ENCODE data around the gene CCDC57. TPM values are rescaled to one million over a fixed set of nuclear protein-coding genes. Genes with fewer than 3 reads are reported as not detected.

The CCDC57 gene
- polyA plus RNA-seq, 4 donors, result 33.4 to 79.9 (median 43.5) TPM

DNA sequence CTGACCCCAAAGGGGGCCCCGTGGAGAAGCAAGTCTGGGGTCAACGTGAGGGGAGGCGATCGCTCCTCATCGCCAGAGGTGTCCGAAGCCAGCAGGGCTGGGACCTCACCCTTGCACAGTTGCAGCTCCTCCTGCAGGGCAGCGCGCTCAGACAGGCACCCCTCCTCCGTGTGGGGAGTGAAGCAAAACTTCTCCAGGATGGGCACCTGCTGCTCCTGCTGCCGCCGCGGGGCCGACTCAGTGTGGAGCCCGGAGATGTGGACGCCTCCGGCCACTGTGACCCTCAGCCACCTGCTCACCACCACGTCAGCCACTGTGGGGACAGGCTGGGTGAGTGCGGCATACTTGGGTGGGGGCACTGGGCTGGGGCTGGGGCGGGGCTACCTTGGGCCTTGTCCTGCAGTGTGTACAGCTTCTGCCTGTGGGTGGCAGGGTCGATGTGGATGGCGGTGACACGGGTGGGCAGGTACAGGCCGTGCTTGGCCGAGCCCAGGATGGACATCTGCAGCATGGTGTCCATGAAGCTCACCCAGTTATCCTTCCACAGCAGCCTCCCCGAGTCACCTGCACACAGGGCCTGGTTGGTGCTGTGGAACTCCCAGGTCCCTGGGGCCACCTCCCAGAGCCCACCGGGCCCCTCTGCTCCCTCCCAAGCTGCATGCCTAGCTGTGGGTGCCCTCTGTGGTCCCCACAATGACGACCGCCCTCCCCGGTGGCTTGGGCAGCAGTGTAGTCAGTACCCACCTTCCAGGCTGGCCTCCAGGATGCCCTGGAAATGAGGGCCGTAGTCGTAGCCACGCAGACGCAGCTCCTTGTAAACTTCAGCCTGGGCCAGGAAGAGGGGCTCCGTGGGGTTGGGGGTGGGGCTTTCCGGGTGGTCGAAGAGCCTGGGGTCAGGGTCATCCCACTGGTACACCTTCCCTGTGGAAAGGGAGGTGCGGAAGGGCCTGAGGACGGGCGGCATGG is 125.4 kb downstream of the CCDC57 start:
- DNase-seq (ENCODE audit: low read depth in 4 of 4, low spot score in 3 of 4), result no peak

GRCh38 chr17:82085931-82086764 is 126.5 kb downstream of the CCDC57 start:
- no peak for DNase-seq (ENCODE audit: low read depth in 4 of 4, low spot score in 3 of 4)

DNA sequence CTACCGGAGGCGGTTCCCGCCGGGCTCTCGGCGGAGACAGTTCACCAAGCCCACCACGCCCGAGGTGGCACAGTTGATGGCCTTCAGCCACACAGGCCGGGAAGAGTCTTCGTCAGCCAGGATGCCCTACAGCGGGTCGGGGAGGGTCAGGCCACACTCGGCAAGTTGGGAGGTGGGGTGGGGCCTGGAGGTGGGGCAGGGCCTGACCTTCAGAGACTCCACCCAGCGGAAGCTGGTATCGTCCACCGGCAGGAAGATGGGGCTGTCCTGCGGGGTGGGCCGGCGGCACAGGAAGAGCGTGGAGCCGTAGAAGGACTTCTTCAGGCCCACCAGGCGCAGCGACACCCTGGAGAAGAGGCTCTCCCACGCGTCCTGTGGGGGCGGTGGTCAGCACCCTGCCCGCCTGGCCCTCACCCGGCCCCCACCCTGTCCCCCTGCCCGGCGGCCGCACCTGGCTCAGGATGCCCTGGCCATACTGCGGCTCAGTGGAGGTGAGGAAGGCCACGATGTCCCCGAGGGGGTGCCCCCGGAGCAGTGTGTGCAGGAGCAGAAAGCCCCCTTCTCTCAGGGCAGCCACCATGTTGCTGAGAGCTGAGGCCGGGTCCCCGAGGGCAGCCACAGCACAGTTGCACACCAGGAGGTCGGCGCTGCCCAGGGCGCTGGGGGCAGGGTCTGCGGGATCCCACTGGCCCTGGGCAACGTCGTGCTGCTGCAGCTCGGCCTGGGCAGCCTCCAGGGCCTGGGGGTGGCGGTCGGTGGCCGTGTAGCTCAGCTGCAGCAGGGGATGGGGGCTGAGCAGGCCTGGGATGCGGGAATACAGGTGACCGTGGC is 127.4 kb downstream of the CCDC57 start:
- DNase-seq (ENCODE audit: low read depth in 4 of 4, low spot score in 3 of 4), result no peak

DNA sequence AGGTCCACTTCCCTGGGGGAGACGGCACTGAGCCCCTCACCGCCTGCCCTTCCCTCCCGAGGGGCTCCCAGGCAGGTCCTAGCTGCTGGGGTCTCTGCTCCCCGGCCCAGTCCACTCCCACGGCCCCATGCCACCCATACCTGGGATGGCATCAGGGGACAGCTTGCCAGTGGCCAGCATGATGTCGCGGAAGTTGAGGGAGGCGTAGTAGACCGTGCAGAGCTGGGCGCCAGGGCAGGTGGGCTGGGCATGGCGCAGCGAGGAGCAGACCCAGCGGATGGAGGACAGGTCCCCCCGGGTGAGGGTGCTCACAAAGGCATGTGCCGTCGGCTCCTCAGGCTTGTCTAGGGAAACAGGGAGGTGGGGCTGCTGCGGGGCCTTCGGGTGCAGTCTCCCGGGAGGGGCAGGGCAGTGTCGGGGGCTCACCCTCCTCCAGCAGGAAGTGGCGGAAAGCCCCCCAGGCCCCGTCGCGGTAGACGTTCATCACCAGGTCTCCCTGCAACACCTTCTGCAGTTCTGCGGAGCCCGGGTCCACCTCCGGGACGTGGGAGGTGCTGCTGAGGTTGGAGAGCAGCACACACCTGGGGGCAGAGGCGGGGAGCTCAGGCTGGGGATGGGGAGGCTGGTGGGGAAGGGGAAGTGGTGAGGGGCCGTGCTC is 128.1 kb downstream of the CCDC57 start:
- DNase-seq (ENCODE audit: low read depth in 4 of 4, low spot score in 3 of 4), result no peak

DNA sequence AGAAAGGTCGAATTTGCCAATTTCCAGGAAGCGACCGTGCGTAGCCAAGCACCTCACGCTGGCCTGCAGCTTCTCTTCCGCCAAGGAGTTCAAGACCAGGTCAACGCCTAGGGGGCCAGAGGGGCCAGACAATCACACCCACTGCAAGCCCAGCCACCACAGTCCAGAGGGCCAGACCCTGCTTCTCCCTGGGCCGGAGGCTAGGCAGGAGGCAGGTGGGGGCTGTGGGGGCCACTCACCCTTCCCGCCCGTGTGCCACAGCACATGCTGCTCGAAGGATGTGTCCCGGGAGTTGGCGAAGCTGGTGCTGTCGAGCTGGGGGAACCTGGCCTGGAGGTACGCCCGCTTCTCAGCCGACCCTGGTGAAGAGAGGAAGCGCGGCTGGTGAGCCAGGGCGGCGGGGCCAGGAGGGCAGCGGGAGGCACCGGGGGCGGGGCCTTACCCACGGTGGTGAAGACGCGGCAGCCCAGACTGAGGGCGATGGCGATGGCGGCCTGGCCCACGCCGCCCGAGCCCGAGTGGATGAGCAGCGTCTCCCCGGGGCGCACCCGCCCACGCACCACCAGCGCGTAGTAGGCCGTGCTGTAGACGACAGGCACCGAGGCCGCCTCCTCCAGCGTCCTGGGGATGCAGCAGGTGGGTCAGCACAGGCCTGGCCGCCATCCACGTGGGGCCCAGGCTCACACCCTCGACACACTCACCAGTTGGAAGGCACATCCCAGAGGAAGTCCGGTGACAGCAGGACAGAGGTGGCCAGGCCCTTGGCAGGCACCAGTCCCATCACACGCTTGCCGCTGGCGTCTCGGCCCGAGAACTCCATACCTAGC is 128.9 kb downstream of the CCDC57 start:
- no peak for DNase-seq (ENCODE audit: low read depth in 4 of 4, low spot score in 3 of 4)

DNA sequence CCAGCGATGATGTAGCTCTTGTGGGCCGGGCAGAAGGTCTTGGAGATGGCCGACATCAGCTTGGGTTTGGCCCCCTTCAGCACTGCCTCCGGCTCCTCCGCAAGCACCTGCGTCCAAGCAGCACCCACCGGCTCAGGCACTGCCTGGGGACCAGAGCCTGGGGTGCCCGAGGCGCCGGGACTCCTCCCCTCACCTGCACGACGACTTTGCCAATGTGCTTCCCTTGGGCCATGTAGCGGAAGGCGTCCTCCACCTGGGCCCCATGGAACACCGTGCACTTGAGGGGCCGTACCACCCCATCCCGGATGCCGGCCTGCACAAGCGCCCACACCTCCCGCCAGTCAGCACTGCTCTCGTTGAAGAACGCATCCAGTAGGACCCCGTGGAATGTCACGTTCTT is 129.6 kb downstream of the CCDC57 start:
- no peak for DNase-seq (ENCODE audit: low read depth in 4 of 4, low spot score in 3 of 4)

GRCh38 chr17:82082456-82082855 is 130.2 kb downstream of the CCDC57 start:
- no peak for DNase-seq (ENCODE audit: low read depth in 4 of 4, low spot score in 3 of 4)

DNA sequence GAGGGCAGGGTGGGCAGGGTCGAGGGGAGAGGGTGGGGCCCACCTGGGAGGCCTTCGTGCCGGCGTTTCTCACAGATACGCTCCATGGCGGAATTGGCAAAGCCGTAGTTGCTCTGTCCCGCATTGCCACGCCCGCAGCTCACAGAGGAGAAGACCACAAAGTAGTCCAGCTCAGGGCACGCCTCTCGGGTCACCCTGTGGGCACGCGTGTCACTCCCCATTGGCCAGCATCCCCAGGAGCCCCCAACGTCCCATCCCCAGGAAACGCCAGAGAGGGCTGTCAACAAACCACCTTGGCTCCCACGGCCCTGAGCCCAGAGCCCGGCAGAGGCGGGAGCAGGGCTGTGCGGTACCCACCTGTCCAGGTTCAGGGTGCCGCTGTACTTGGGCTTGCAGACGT is 130.7 kb downstream of the CCDC57 start:
- no peak for DNase-seq (ENCODE audit: low read depth in 4 of 4, low spot score in 3 of 4)

GRCh38 chr17:82081546-82081945 is 131.1 kb downstream of the CCDC57 start:
- no peak for DNase-seq (ENCODE audit: low read depth in 4 of 4, low spot score in 3 of 4)

GRCh38 chr17:82080789-82081464 is 131.7 kb downstream of the CCDC57 start:
- no peak for DNase-seq (ENCODE audit: low read depth in 4 of 4, low spot score in 3 of 4)

GRCh38 chr17:82080048-82080788 is 132.4 kb downstream of the CCDC57 start:
- DNase-seq (ENCODE audit: low read depth in 4 of 4, low spot score in 3 of 4), result no peak

GRCh38 chr17:82079001-82079677 is 133.5 kb downstream of the CCDC57 start:
- no peak for DNase-seq (ENCODE audit: low read depth in 4 of 4, low spot score in 3 of 4)

- DNase-seq (ENCODE audit: low read depth in 4 of 4, low spot score in 3 of 4), result no peak
These were observed 134.2 kb downstream of the CCDC57 start for GRCh38 chr17:82078433-82078832.

- DNase-seq (ENCODE audit: low read depth in 4 of 4, low spot score in 3 of 4), result no peak
These were observed 134.9 kb downstream of the CCDC57 start for GRCh38 chr17:82077617-82078358.

DNA sequence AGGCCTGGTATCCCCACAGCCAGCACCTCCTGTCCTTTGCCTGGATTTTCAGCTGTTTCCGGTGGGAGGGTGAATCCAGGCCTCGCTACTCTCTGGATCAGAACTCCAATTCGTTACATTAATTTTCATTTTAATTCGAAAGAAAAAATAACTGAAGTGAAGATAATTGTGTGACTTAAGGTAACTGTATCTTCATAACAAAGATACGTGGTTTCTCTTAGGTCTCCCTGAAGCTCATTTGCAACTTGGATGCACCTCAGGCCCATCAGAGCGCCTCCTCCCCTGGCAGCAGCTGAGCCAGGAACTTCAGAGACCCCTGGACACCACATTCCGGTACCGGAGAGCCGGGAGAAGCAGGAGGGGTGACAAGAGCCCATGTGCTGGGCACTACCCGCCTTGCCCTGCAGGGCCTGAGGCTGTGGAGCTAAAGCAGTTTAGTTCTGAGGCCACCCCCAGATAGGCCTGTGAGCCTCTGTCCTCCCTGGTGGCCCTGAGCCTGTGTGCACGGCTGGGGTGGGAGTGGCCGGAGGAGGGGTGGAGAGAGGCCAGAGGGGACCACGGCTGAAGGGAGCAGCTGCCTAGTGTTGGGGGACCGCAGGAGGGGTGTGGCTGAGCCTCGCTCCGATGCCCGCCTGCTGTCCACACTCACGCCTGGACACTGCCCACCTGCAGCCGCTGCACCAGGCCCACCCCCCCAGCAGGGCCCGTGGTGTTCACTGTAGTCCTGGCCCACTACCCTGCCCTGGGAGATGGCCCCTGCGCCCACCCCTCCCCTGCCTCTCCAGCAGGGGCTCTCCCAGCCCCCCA is 135.7 kb downstream of the CCDC57 start:
- DNase-seq (ENCODE audit: low read depth in 4 of 4, low spot score in 3 of 4), result no peak

All from left renal pelvis (tissue), 4 donors.